Transverse colon (tissue), 4 donors: ENCODE measurements around the gene RITA1. TPM values are rescaled to one million over a fixed set of nuclear protein-coding genes. Genes with fewer than 3 reads are reported as not detected.
"Not testable (repeated sequence)": the region's sequence is repeated elsewhere in the genome, so short reads cannot be mapped to it uniquely, and the experiment has no call there.

ENCODE experiments used
- DNase-seq: peaks from one replicate; pipeline ENCODE4 v3.0.0-alpha.2; 2019
- H3K27ac ChIP-seq, 4 donors: fragments of 200-600 bp; sonication (generic); 2 replicates each; pipeline ENCODE4 v1.5.1; 2016 to 2018; ENCODE audit warnings: inconsistent platforms in 4 of 4
- H3K27me3 ChIP-seq: fragments of 200-600 bp; sonication (generic); 2 replicates; pipeline ENCODE4 v1.5.1; 2017; ENCODE audit warnings: inconsistent platforms
- H3K36me3 ChIP-seq, 4 donors: fragments of 200-600 bp; sonication (generic); 2 replicates each; pipeline ENCODE4 v1.5.1; 2017 to 2019; ENCODE audit warnings: inconsistent platforms in 4 of 4
- H3K4me1 ChIP-seq, 4 donors: fragments of 200-600 bp; sonication (generic); 2 replicates each; pipeline ENCODE4 v1.5.1; 2017 to 2020; ENCODE audit warnings: inconsistent platforms in 4 of 4
- H3K4me3 ChIP-seq, 4 donors: fragments of 200-600 bp; sonication (generic); 1 replicate in 1 of 4; 2 replicates in 3 of 4; pipeline versions ENCODE4 v1.5.1 to v1.6.1; 2017 to 2019; ENCODE audit warnings: inconsistent platforms in 4 of 4
- H3K9me3 ChIP-seq, 2 donors: fragments of 200-600 bp; sonication (generic); 2 replicates each; pipeline ENCODE4 v1.5.1; 2017 to 2019; ENCODE audit warnings: inconsistent platforms in 2 of 2
- CTCF ChIP-seq, 5 experiments: fragments of 200-600 bp in 3 of 5; fragments of 450-650 bp in 2 of 5; sonication (generic) in 3 of 5; IDR thresholded peaks; 1 replicate in 2 of 5; 2 replicates in 3 of 5; pipeline ENCODE4 v1.5.1; 2016 to 2017; ENCODE audit warnings: antibody characterized with exemption in 5 of 5, inconsistent platforms in 3 of 5, mild to moderate bottlenecking in 2 of 5, moderate library complexity in 1 of 5
- EP300 ChIP-seq: sonication (generic); formaldehyde crosslinking; IDR thresholded peaks from one replicate; pipeline ENCODE4 v1.6.1; 2017; ENCODE audit warnings: antibody characterized with exemption, low read depth
- POLR2A ChIP-seq: fragments of 450-650 bp; IDR thresholded peaks from one replicate; pipeline ENCODE4 v1.6.1; 2016; ENCODE audit warnings: antibody characterized with exemption, mild to moderate bottlenecking, moderate library complexity
- POLR2AphosphoS5 ChIP-seq, 3 donors: sonication (generic); formaldehyde crosslinking; IDR thresholded peaks; one replicate each; pipeline ENCODE4 v1.6.1; 2016; ENCODE audit warnings: antibody characterized with exemption in 3 of 3
- WGBS, 2 donors: methylation state at CpG; one replicate each; pipeline ENCODE4 v1.1.5; 2018; ENCODE audit warnings: low coverage in 1 of 2; 5-methylcytosine and 5-hydroxymethylcytosine counted together
- in situ Hi-C, 4 donors: fragments of 200-750 bp; cut with MboI; loops; one replicate each; pipeline versions ENCODE4 v1.15.0 to v1.15.1; 2017; ENCODE audit warnings: low sequenced_read_pairs in 3 of 4, low pct_ligation_motif_present in 1 of 4, low pct_unique_long_range_greater_than_20kb in 1 of 4
- intact Hi-C: fragments of 100-400 bp; cut with DNase I; formaldehyde crosslinking; loops from one replicate; pipeline ENCODE4 v1.15.1; 2023; ENCODE audit warnings: low total_unique reads
- total RNA-seq, 4 donors: library from RNA; depleted of rRNA; stranded (reverse); fragments of >200 nt; gene quantifications; one replicate each; pipeline ENCODE4 v1.1.0, GENCODE V29; 2016

RITA1 gene
- total RNA-seq, 4 donors from 2014 or later, result 17.5 to 41.5 (median 23.8) TPM

GRCh38 chr12:113202300-113203075 is 17.0 kb downstream of the RITA1 start:
- in situ Hi-C loops, result no loop called here
- intact Hi-C loops, result no loop called here
- DNase-seq, result no peak
- no peaks in the 10 kb centered on the region for H3K27me3 ChIP-seq
- no peaks in the 10 kb centered on the region for H3K36me3 ChIP-seq
- H3K27ac ChIP-seq, result no peak overlapping the region
- 83% methylated on average over 4 of the region's 4 CpGs; no CpG with 5 or more reads in 1 of the 2 donors for WGBS, 2 donors
- no peaks in the 10 kb centered on the region for H3K9me3 ChIP-seq
- H3K4me1 ChIP-seq, result peaks cover 0 to 5% (median 0%) of the 10 kb centered on the region in 4 donors
- H3K4me3 ChIP-seq, result no peak overlapping the region
- TF ChIP-seq POLR2AphosphoS5 (IDR thresholded peaks at IDR 0.05) (no peak), EP300 (no peak), POLR2A (no peak), CTCF (IDR thresholded peaks at IDR 0.05) (no peak)

DNA sequence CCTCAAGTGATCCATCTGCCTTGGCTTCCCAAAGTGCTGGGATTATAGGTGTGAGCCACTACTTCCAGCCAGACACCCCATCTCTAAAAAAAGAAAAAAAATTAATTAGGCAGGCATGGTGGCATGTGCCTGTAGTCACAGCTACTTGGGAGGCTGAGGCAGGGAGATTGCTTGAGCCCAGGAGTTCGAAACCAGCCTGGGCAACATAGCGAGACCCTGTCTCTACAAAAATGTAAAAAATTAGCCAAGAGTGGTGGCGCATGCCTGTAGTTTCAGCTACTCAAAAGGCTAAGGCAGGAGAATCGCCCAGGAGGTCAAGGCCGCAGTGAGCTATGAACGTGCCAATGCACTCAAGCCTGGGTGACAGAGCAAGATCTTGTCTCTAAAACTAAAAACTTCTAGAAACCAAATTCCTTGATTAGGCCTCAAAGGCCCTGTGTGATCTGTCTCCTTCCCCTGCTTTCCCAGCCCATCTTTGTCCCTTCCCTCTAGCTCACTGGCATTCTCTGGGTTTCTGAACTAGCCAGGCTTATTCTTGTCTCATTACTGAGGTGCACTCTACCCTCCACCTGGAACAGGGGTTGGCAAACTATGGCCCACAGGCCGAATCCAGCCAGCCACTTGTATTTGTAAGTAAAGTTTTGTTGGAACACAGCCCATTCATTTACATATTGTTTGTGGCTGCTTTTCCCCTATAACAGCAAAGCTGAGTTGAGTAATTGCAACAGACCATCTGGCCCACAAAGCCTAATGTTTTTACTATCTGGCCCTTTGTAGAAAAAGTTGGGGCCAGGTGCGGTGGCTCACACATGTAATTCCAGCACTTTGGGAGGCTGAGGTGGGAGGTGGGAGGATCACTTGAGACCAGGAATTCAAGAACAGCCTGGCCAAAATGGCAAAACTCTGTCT is 18.6 kb downstream of the RITA1 start:
- TF ChIP-seq CTCF (IDR thresholded peaks at IDR 0.05), result no peak
- TF ChIP-seq POLR2AphosphoS5 (IDR thresholded peaks at IDR 0.05), result no peak
- Histone ChIP-seq H3K36me3 (no peaks in the 10 kb centered on the region), H3K27ac (no peak overlapping the region), H3K27me3 (no peaks in the 10 kb centered on the region), H3K4me1 (peaks cover 0 to 14% (median 0%) of the 10 kb centered on the region in 4 donors), H3K4me3 (no peak overlapping the region), H3K9me3 (no peaks in the 10 kb centered on the region)
- intact Hi-C loops, result no loop called here
- DNase-seq, result no peak
- in situ Hi-C loops, result no loop called here
- WGBS, 2 donors, result 85 to 86% methylated on average over 6 to 8 of the region's 8 CpGs

- DNase-seq, result no peak
- in situ Hi-C loops, result no loop called here
- Histone ChIP-seq H3K9me3 (no peaks in the 10 kb centered on the region), H3K4me1 (peaks cover 0 to 21% (median 0%) of the 10 kb centered on the region in 4 donors), H3K27ac (no peak overlapping the region), H3K27me3 (no peaks in the 10 kb centered on the region), H3K36me3 (no peaks in the 10 kb centered on the region), H3K4me3 (no peak overlapping the region)
- 80 to 86% methylated on average over 1 to 3 of the region's 3 CpGs for WGBS, 2 donors
- intact Hi-C loops, result no loop called here
- TF ChIP-seq POLR2AphosphoS5 (IDR thresholded peaks at IDR 0.05), result no peak
- no peak for TF ChIP-seq POLR2A
- no peak for TF ChIP-seq EP300
- no peak for TF ChIP-seq CTCF (IDR thresholded peaks at IDR 0.05)
Observed at GRCh38 chr12:113204804-113205203, 19.3 kb downstream of the RITA1 start.

- H3K9me3 ChIP-seq, intact Hi-C loops, H3K27me3 ChIP-seq, H3K36me3 ChIP-seq, DNase-seq, H3K4me3 ChIP-seq, in situ Hi-C loops, H3K27ac ChIP-seq: not testable (repeated sequence)
- H3K4me1 ChIP-seq, result peaks cover 0 to 21% (median 0%) of the 10 kb centered on the region in 4 donors
- WGBS, 2 donors, result 99% methylated on average over 5 of the region's 5 CpGs; no CpG with 5 or more reads in 1 of the 2 donors
Observed at GRCh38 chr12:113206802-113207201, 21.3 kb downstream of the RITA1 start.
